GM23338 (cell line): ENCODE results near the gene AP3B2. TPM values are rescaled to one million over a fixed set of nuclear protein-coding genes. Genes with fewer than 3 reads are reported as not detected.
A peak's percentile ranks its signal among the peaks of the same experiment; 100 is the strongest.

Experiments
- ATAC-seq: fragments of 200-7000 bp; cut with Tn5 transposase; 3 replicates; pipeline ENCODE4 v1.9.1; 2020
- DNase-seq: peaks from one replicate; pipeline ENCODE4 v3.0.0-alpha.2; 2015; ENCODE audit warnings: low spot score
- H2AFZ ChIP-seq: fragments of 200-600 bp; sonication (generic); 2 replicates; pipeline ENCODE4 v1.8.0; 2016; ENCODE audit warnings: antibody characterized with exemption, mild to moderate bottlenecking, moderate library complexity
- H3F3A ChIP-seq: fragments of 200-600 bp; sonication (generic); replicated peaks from 2 replicates; pipeline ENCODE4 v1.8.0; 2017; ENCODE audit warnings: antibody characterized with exemption, mixed run types, low read depth
- H3K27ac ChIP-seq: fragments of 200-600 bp; sonication (generic); 2 replicates; pipeline ENCODE4 v1.6.1; 2016; ENCODE audit warnings: low read depth
- H3K27me3 ChIP-seq: fragments of 200-600 bp; sonication (generic); 2 replicates; pipeline ENCODE4 v1.8.0; 2016; ENCODE audit warnings: mild to moderate bottlenecking, mixed run types, moderate library complexity; ENCODE audit not compliant: insufficient read depth
- H3K36me3 ChIP-seq: fragments of 200-600 bp; sonication (generic); 2 replicates; pipeline ENCODE4 v1.8.0; 2016; ENCODE audit warnings: mild to moderate bottlenecking; ENCODE audit not compliant: insufficient read depth
- H3K4me1 ChIP-seq: fragments of 200-600 bp; sonication (generic); 2 replicates; pipeline ENCODE4 v1.8.0; 2016; ENCODE audit warnings: mild to moderate bottlenecking, moderate library complexity; ENCODE audit not compliant: insufficient read depth
- H3K4me2 ChIP-seq: fragments of 200-600 bp; sonication (generic); 2 replicates; pipeline ENCODE4 v1.7.1; 2017; ENCODE audit warnings: mixed run types
- H3K4me3 ChIP-seq: fragments of 200-600 bp; sonication (generic); 2 replicates; pipeline ENCODE4 v1.6.1; 2016; ENCODE audit warnings: mixed run types
- H3K79me2 ChIP-seq: fragments of 200-600 bp; sonication (generic); replicated peaks from 2 replicates; pipeline ENCODE4 v1.8.0; 2017; ENCODE audit warnings: mild to moderate bottlenecking; ENCODE audit not compliant: insufficient read depth
- H3K9me2 ChIP-seq: fragments of 200-600 bp; sonication (generic); 2 replicates; pipeline ENCODE4 v1.8.0; 2017; ENCODE audit not compliant: insufficient read depth
- H4K20me1 ChIP-seq: fragments of 200-600 bp; sonication (generic); replicated peaks from 2 replicates; pipeline ENCODE4 v1.8.0; 2017; ENCODE audit warnings: mild to moderate bottlenecking; ENCODE audit not compliant: insufficient read depth
- H3K27ac Mint-ChIP-seq: 2 replicates; pipeline ENCODE4 v1.8.0; 2020; ENCODE audit warnings: inconsistent platforms, mild to moderate bottlenecking, moderate library complexity, mixed read lengths
- H3K27me3 Mint-ChIP-seq: 3 replicates; pipeline ENCODE4 v1.8.0; 2022; ENCODE audit warnings: low read depth, mild to moderate bottlenecking, moderate library complexity, mixed read lengths, inconsistent platforms; ENCODE audit not compliant: insufficient read depth, poor library complexity
- H3K36me3 Mint-ChIP-seq: 3 replicates; pipeline ENCODE4 v1.8.0; 2021; ENCODE audit warnings: low read depth, mild to moderate bottlenecking, inconsistent platforms, moderate library complexity, mixed read lengths
- H3K4me1 Mint-ChIP-seq: 3 replicates; pipeline ENCODE4 v1.8.0; 2020; ENCODE audit warnings: mild to moderate bottlenecking, inconsistent platforms, mixed read lengths
- H3K4me3 Mint-ChIP-seq: 3 replicates; pipeline ENCODE4 v1.8.0; 2021; ENCODE audit warnings: moderate library complexity, mild to moderate bottlenecking, inconsistent platforms, mixed read lengths
- H3K9me3 Mint-ChIP-seq: 3 replicates; pipeline ENCODE4 v1.8.0; 2020; ENCODE audit warnings: moderate library complexity, mild to moderate bottlenecking, inconsistent platforms, mixed read lengths
- CREB1 ChIP-seq: fragments of 250-450 bp; sonication (Bioruptor Pico); IDR thresholded peaks from 2 replicates; pipeline ENCODE4 v1.5.0; 2020; ENCODE audit warnings: low read depth, mild to moderate bottlenecking, moderate library complexity
- CTCF ChIP-seq, 2 experiments: fragments of 200-600 bp in 1 of 2; sonication (generic) in 1 of 2; conservative IDR thresholded peaks; 2 replicates each; pipeline versions ENCODE4 v1.5.1 to v1.6.1; 2016 to 2017; ENCODE audit warnings: antibody characterized with exemption in 2 of 2, low read depth in 2 of 2, mild to moderate bottlenecking in 2 of 2, moderate library complexity in 1 of 2
- ETS1 ChIP-seq: IDR thresholded peaks from 2 replicates; pipeline ENCODE4 v1.6.1; 2016; ENCODE audit warnings: antibody characterized with exemption
- NANOG ChIP-seq: IDR thresholded peaks from 2 replicates; pipeline ENCODE4 v1.6.1; 2016; ENCODE audit warnings: antibody characterized with exemption, borderline replicate concordance
- POLR2AphosphoS5 ChIP-seq: IDR thresholded peaks from 2 replicates; pipeline ENCODE4 v1.6.1; 2016; ENCODE audit warnings: antibody characterized with exemption, low read depth
- REST ChIP-seq: IDR thresholded peaks from one replicate; pipeline ENCODE4 v1.6.1; 2018; ENCODE audit warnings: antibody characterized with exemption; ENCODE audit not compliant: unreplicated experiment
- STAT1 ChIP-seq: IDR thresholded peaks from one replicate; pipeline ENCODE4 v1.6.1; 2016; ENCODE audit warnings: antibody characterized with exemption; ENCODE audit not compliant: unreplicated experiment
- ZNF114 ChIP-seq: fragments of 250-450 bp; sonication (Bioruptor Pico); IDR thresholded peaks from 2 replicates; pipeline ENCODE4 v1.5.0; 2020; ENCODE audit warnings: mild to moderate bottlenecking, moderate library complexity
- ZNF331 ChIP-seq: fragments of 250-450 bp; sonication (Bioruptor Pico); IDR thresholded peaks from 2 replicates; pipeline ENCODE4 v1.5.0; 2020; ENCODE audit warnings: low read depth, mild to moderate bottlenecking, moderate library complexity
- ZNF462 ChIP-seq: fragments of 250-450 bp; sonication (Bioruptor Pico); IDR thresholded peaks from 2 replicates; pipeline ENCODE4 v1.5.0; 2020; ENCODE audit warnings: mild to moderate bottlenecking, moderate library complexity
- polyA plus RNA-seq: library from polyadenylated mRNA; unstranded; fragments of >200 nt; fragmentation: Nextera tagmentation; extraction: Ambion mirVana; gene quantifications from 2 replicates; pipeline ENCODE4 v1.2.1, GENCODE V29; 2016
- total RNA-seq: library from RNA; depleted of rRNA; stranded (reverse); fragments of >200 nt; shearing (Covaris generic); gene quantifications from 2 replicates; pipeline ENCODE4 v1.2.3, GENCODE V29; 2014

Gene AP3B2
- total and polyA plus RNA-seq, 2 experiments from 2014 or later, result 9.5 to 19.2 TPM

- TF ChIP-seq REST (no peak), STAT1 (no peak), ZNF114 (CRISPR knock-in tag) (no peak), POLR2AphosphoS5 (no peak), ETS1 (no peak), ZNF331 (CRISPR knock-in tag) (no peak)
Measured at GRCh38 chr15:82699726-82700125, 9.9 kb downstream of the AP3B2 start (continued).

- H3K4me1 ChIP-seq, result no peaks in the 10 kb centered on the region
- H3K27ac ChIP-seq, result no peak overlapping the region
- H3F3A ChIP-seq, result no peaks in the 10 kb centered on the region
- Mint-ChIP-seq H3K4me3 (no peak overlapping the region), H3K27me3 (peaks cover 7% of the 10 kb centered on the region), H3K4me1 (peaks cover 3% of the 10 kb centered on the region), H3K9me3 (no peaks in the 10 kb centered on the region; the same call in 2 of the 3 replicates), H3K27ac (peak overlapping the region; percentile 24; the same call in 1 of the 2 replicates), H3K36me3 (no peaks in the 10 kb centered on the region)
- no peak overlapping the region for H3K4me3 ChIP-seq
- no peak overlapping the region for H3K4me2 ChIP-seq
- H4K20me1 ChIP-seq, result no peaks in the 10 kb centered on the region; the same call in 1 of the 2 replicates
- H3K36me3 ChIP-seq, result no peaks in the 10 kb centered on the region
- DNase-seq, result no peak
- no peaks in the 10 kb centered on the region for H3K27me3 ChIP-seq
- 0 out of 2 replicates have a peak, but pooled peaks cover 7% of the 10 kb centered on the region for H3K9me2 ChIP-seq
- ATAC-seq, result 0 out of 3 replicates have a peak, but pooled peaks have one; percentile 12
- peaks cover 17% of the 10 kb centered on the region for H3K79me2 ChIP-seq
- H2AFZ ChIP-seq, result no peak overlapping the region
- TF ChIP-seq CREB1 (CRISPR knock-in tag) (no peak), ZNF114 (CRISPR knock-in tag) (no peak), NANOG (no peak), STAT1 (no peak), ETS1 (no peak), ZNF462 (CRISPR knock-in tag) (no peak), CTCF (conservative IDR thresholded peaks at IDR 0.05; ENCODE audit: low read depth in 2 of 2) (no peak), ZNF331 (CRISPR knock-in tag) (no peak)
Measured at GRCh38 chr15:82698711-82699345, 10.8 kb downstream of the AP3B2 start.
